Activated CD8-positive, alpha-beta memory T cell treated with anti-CD3 and anti-CD28 coated beads, Interleukin-2, amount 50 U/mL, for 1 hour (primary cell): ENCODE data around the gene LETM1.

Experiments
- DNase-seq: peaks from one replicate; pipeline ENCODE4 v3.0.0-alpha.2; 2020; ENCODE audit errors: extremely low read depth

The LETM1 gene

GRCh38 chr4:1807332-1807777 lies 48.6 kb downstream of the LETM1 start:
- DNase-seq: no peak

- no peak for DNase-seq
Measured at GRCh38 chr4:1806596-1807331, 49.2 kb downstream of the LETM1 start.

GRCh38 chr4:1806223-1806564 lies 49.8 kb downstream of the LETM1 start:
- no peak for DNase-seq

GRCh38 chr4:1805493-1806222 lies 50.3 kb downstream of the LETM1 start:
- no peak for DNase-seq

- no peak for DNase-seq
Measured at GRCh38 chr4:1804638-1805492, 51.1 kb downstream of the LETM1 start.

- DNase-seq: no peak
Measured at GRCh38 chr4:1803523-1804423, 52.2 kb downstream of the LETM1 start.

- DNase-seq: no peak
Measured at GRCh38 chr4:1802720-1803522, 53.0 kb downstream of the LETM1 start.

GRCh38 chr4:1802151-1802715 lies 53.7 kb downstream of the LETM1 start:
- no peak for DNase-seq

- DNase-seq: no peak
Measured at GRCh38 chr4:1801286-1801958, 54.5 kb downstream of the LETM1 start.

- DNase-seq: no peak
Measured at GRCh38 chr4:1800805-1801204, 55.2 kb downstream of the LETM1 start.

- no peak for DNase-seq
Measured at GRCh38 chr4:1799387-1800375, 56.3 kb downstream of the LETM1 start.

- DNase-seq: no peak
Measured at GRCh38 chr4:1798580-1799386, 57.2 kb downstream of the LETM1 start.

GRCh38 chr4:1797861-1798579 lies 57.9 kb downstream of the LETM1 start:
- DNase-seq: no peak

GRCh38 chr4:1797298-1797860 lies 58.6 kb downstream of the LETM1 start:
- no peak for DNase-seq

- DNase-seq: no peak
Measured at GRCh38 chr4:1796486-1797204, 59.3 kb downstream of the LETM1 start.
